HuH-7 (cell line): ENCODE measurements around the gene C3orf33.
A peak's percentile ranks its signal among the peaks of the same experiment; 100 is the strongest.

Experiments used
- DNase-seq: peaks from one replicate; pipeline ENCODE4 v3.0.0; 2011; ENCODE audit warnings: low spot score

The C3orf33 gene

DNA sequence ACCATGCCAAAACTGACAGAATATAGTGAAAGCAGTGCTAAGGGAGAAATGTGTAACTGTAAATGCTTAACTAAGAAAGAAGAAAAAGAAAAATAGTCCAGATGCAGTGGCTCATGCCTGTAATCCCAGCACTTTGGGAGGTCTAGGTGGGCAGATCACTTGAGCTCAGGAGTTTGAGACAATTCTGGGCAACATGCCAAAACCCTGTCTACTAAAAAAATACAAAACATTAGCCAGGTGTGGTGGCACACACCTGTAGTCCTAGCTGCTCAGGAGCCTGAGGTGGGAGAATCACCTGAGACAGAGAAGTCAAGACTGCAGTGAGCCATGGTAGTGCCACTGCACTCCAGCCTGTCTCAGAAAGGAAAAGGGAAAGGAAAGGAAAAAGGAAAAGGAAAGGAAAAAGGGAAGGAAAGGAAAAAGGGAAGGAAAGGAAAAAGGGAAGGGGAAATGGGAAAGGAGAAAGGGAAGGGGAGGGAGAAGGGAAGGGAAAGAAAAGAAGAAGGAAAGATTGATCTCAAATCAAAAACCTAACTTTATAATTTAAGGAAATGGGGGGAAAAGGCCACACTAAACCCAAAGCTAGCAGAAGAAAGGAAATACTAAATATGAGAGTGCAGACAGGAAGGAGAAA is 20.3 kb downstream of the C3orf33 start:
- DNase-seq = no peak

- DNase-seq = no peak
Measured at GRCh38 chr3:155782390-155782953, 23.6 kb downstream of the C3orf33 start.

DNA sequence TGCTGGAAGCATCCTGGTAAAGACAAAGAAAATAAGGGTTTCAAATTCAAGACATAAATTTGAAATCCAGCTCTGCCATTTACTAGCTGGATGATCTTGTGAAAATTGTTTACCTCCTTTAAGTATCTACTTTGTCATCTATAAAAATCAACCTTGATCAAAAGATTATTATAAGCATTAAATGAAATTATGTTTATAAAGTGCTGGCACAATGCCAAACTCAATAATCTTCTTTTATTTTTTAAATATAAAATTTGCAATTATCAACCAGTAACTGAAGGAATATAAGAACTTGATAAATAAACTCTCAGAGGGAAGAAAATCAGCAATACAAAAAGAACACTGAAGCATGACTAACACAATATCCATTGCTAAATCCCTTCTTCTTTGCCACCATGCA is 25.8 kb downstream of the C3orf33 start:
- no peak for DNase-seq

GRCh38 chr3:155778462-155778861 is 27.6 kb downstream of the C3orf33 start:
- DNase-seq = no peak

GRCh38 chr3:155772801-155773200 is 33.3 kb downstream of the C3orf33 start:
- DNase-seq = no peak

DNA sequence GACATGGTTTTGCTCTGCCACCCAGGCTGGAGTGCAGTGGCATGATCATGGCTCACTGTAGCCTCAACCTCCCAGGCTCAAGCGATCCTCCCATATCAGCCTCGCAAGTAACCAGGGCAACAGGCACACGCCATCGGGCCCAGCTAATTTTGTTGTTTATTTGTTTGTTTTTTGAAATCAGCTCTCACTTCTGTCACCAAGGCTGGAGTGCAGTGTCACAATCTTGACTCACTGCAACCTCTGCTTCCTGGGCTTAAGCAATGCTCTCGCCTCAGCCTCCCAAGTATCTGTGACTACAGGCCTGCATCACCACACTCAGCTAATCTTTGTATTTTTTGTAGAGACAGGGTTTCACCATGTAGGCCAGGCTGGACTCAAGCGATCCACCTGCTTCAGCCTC is 35.0 kb downstream of the C3orf33 start:
- no peak for DNase-seq

GRCh38 chr3:155766206-155766605 is 39.9 kb downstream of the C3orf33 start:
- DNase-seq = no peak

DNA sequence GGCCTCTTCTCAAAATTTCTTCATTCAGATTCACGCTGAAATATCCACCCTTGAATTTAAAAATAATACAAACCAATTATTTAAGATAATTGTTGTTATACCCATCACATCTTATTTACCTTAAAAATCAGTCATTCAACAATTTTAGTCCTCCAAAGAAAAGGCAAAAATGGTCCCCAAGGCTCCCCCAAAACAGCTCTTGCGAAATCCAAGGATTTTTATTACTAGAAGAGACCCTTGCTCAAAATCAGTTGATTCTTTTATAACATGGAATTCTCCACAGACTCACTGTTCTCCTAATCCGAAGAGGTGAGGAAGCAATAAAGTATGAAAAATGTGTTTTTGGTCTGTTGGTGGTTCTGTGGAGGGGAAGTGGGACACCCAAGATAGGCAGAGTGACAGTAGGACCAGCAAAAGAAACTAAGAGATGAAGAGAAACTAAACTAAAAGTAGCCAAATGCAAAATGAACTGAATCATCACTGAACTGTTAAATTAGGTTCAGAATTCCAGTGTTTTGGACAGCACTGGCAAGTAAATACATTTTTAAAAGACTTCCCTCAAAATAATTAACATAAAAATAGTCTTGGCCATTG is 42.1 kb downstream of the C3orf33 start:
- no peak for DNase-seq

DNA sequence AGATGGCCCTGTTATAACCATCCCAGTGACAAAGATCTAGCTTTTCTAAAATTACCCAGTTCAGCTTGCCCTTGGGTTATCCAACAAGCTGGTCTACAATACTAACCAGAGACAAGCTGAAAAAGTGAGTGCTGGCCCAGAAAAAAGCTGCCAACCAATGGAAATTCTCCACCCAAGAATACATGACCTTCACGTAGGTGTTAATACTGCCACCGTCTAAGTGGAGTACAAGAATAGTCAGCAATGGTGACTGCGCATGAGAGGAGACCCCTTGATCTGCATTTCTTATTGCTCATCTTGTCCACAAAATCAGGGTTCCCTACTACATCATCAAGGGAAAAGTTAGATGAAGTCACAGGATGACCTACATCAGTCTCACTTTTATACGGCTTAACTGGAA is 45.4 kb downstream of the C3orf33 start:
- DNase-seq = no peak

GRCh38 chr3:155757577-155757976 is 48.5 kb downstream of the C3orf33 start:
- no peak for DNase-seq

DNA sequence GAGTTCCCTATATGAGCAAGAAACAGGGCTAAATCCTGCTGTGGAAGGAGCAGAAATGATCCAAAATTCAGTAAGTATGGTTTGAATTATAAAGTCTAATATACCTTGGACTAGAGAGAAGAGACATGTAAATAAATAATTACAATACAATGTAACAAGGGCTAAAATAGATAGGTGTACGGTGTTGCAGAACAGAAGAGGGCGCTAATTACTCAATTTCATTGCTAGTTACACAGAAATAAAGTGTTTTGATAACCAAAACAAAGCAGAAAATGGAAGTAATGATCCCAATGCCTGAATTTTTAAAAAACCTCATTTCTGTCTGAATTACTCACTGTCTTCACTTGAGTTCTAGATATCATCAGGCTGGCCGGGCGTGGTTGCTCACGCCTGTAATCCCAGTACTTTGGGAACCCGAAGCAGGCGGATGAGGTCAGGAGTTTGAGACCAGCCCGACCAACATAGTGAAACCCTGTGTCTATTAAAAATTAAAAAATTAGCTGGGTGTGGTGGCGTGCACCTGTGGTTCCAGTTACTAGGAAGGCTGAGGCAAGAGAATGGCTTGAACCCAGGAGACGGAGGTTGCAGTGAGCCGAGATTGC is 52.9 kb downstream of the C3orf33 start:
- no peak for DNase-seq

DNA sequence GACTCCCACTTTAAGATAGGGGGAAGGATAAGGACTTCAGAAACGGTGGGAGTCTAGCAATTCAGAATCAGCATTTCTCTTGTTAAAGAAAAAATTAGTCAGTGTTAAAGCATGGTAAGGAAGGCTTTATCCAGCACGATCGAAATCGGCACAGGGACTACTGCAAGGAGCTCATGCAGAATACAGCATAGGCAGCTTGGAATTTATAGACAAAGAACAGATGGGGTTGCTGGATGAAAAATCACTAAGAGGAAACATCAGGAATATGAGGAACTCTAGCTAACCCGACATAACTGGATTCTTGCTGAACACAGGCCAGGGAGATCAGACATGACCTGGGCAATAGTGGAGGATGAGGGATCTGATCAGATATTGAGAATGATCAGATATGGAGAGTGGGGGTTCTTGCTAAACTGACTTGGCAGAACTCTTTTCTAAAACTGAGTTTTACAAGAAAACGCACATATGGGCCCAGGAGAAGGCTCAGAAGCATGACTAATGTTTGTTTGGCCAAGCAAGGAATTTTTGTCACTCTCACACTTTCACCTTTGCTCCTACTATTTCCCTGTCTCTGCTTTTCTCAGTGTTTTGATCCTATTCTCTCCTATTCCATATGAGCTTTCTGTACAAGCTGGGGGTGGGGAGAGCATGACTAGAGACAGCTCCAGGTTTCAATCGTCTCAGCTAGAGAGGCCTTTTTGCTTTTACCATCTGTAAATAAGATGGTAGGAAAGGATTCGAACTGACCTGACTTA is 57.3 kb downstream of the C3orf33 start:
- no peak for DNase-seq

GRCh38 chr3:155747946-155748290 is 58.2 kb downstream of the C3orf33 start:
- no peak for DNase-seq

DNA sequence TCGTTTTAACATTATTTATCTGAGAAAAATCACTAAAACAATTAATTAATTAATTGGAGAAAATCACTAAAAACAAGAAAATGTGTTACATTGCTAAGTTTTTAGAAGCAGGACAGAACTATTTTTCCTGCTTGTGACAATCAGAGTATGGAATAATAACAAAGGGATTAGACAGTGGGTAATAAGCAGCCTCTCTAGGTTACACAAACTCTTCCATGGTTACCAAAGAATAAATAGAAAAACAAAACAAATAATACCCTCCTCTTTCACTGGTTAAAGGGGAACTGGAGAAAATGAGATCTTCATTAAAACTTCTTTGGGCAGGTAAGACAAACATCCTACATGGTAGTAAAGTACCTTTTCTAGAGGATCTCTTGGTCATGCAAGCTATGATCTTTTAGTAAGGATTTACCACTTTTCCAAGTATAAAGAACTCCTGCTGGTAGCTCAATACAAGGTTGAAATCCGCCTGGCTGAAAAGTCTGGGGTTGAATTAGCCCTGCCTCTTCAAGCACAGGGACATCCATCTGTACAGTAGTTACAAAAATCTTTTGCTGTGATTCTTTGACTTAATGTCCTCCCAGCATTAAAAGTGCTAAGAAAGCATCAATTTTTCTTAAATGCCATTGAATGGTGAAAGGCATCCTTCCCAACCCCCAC is 58.7 kb downstream of the C3orf33 start:
- no peak for DNase-seq

DNA sequence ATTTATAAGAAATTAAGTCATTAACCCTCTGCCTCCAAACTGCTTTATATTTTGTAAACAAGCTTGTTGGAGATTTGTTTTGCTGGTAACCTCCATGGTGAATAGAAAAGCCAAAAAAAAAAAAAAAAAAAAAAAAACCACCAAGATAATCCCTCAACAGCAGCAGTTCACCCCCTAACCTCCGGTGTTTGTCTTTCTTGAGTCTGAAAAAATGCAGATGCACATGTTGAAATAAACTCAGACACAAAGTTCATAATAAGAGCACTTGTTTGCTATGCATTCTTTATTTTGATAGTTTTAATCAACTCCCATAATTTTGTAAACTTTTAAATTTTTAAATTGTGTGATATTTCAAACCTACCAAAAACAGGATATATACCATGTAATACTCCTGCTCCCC is 59.4 kb downstream of the C3orf33 start:
- no peak for DNase-seq

DNA sequence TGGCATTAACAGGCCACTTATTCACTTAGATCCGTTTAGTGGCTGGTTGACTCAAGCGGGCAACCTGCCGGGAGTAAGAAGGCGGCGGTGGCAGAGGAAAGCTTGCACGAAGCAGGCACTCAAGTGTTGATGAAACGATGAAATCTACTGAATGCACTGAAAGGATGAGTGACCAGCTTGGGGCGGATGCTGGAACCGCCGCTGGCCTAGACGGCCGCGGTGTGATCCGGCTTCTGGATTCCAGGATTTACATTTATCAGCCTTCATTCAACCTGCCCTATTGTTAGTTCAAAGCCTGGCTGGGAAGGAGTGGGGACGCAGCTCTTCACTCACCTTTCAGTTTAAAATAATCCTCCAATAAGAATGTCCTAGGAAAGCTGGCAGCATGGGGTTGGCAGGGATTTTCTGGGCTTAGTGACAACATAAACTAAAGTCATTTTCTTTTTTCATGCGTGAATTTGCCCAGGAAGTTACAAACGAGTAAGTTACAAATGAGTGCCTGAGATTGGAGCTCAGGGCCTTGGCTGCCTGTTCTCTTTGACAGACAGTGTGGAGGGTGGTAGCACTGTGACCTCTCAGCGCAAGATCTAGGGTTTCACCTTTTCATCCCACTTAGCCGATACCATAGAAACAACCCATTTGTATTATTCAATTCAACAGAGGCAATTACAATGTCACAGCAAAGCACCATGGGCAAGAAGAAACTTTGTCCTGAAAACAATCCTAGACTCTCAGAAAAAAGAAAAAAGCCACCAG is 60.1 kb downstream of the C3orf33 start:
- DNase-seq = no peak

DNA sequence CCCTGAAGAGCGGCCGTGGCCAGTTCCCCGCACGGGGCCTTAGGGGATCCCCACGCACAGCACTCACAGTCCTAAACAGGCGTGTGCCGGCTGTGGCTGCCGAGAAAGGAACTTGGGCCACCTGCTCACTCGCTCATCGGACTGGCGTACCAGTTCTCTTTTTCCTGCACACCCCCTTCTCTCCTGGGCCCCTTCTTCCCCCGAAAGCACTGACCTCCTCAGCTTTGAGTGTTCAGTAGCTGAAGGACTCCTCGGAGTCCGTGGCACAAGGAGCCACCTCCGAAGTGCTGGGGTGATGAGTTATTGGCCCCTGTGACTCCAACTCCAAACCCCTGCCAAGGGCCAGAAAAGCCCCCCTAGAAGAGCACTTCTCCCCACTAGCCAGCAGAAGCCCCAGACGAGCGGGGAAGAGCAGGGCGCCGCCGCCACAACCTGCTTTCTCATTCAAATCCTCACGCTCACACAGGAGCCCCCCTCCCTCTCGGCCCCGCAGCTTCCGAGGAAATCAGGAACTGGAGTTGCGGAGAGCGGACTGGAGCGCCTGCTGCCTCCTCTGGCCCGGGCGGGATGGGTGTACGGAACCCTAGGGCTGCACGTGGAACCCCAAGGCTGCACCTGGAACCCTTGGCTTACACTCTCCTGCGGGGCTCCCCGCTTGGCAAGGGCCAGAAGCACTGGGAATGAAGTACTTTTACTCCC is 61.3 kb downstream of the C3orf33 start, which contains the start of gene PLCH1:
PLCH1 (minus strand) TSS at position 446 of the 699 bp plus-strand sequence. CDS start 40,847 bp downstream, outside the sequence.
- DNase-seq = peak; percentile 58

DNA sequence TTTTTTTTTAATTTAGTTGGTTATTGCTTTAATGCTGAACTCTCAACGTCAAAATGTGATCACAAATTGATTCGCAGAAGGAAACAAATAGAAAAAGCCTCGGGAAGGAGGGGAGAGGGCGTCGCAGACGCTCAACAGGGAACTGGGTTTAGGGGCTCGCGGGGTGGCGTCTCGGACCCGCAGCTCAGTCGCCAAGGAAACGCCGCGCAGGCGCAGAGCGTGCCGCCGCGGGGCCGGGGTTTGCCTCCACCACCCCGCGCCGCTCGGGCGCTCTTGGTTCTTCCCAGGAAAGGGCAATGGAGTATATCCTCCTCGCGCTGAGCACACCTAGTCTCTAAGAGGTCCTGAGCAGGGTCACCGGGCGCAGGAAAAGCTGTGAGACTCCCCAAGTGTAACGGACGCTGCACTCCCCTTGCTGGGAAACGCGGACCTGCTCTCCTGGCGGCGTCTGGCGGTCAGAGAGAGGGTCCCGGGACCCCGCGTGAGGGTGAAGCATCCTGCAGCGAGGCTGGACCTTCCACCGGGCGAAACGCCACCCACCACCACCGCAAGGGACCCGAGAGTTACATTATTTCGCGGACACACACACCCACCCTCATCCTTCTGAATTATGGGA is 62.0 kb downstream of the C3orf33 start:
- peak; percentile 72 for DNase-seq

DNA sequence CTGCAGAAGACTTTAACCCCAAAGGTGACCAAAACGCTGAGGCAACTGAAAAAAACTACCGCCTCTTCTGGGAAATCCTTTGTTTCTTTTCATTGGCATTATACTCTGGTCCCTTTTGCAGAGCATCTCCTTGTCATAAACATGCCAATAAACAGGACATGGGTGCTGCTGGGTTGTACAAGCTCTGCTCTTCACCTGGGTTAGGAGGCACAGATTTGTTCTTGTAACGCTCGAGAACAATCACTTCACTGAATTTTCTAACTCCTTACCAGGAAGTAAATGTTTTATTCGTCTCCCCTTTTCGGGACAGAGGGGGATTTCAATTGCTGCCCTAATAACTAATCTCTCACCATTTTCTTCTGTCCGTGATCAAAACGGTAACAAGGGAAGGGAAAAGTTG is 62.5 kb downstream of the C3orf33 start:
- no peak for DNase-seq

DNA sequence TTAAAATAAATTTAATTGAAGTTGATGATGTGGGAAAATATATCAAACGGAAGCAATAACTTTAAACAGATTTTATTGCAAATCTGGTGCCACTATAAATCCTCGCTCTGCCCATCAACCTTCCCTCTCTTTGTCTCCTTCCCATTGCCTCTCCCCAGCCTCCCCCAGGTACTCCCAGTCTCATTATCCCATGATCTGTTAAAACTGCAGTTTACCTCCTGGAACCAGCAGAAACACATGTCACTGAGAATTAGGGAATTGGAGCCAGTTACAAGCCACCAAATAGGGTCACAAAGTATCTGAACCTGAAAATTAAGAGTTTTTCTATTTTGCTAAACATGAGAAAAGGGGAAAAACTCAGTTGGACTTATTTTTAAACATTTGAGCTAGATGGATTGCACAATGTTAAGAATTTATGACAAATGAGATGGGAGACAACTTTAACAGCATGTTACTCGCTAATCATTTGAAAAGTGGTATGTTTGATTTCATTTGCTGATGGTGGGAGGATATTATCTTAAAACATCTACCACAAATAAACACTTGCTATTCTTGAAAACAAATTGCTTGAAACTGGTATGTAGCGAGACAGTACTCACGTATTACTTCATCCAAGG is 63.6 kb downstream of the C3orf33 start:
- DNase-seq = no peak
